Measurements from ENCODE around the gene UCN2.

- TF ChIP-seq, protein P1, sequence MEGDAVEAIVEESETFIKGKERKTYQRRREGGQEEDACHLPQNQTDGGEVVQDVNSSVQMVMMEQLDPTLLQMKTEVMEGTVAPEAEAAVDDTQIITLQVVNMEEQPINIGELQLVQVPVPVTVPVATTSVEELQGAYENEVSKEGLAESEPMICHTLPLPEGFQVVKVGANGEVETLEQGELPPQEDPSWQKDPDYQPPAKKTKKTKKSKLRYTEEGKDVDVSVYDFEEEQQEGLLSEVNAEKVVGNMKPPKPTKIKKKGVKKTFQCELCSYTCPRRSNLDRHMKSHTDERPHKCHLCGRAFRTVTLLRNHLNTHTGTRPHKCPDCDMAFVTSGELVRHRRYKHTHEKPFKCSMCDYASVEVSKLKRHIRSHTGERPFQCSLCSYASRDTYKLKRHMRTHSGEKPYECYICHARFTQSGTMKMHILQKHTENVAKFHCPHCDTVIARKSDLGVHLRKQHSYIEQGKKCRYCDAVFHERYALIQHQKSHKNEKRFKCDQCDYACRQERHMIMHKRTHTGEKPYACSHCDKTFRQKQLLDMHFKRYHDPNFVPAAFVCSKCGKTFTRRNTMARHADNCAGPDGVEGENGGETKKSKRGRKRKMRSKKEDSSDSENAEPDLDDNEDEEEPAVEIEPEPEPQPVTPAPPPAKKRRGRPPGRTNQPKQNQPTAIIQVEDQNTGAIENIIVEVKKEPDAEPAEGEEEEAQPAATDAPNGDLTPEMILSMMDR (IDR thresholded peaks at IDR 0.05; ENCODE audit: poor library complexity): no peak
- TF ChIP-seq EZH2 (IDR thresholded peaks at IDR 0.05; ENCODE audit: borderline replicate concordance): no peak
- no peak for TF ChIP-seq EZH2phosphoT487 (IDR thresholded peaks at IDR 0.05; ENCODE audit: low read depth, severe bottlenecking, unreplicated experiment)
Observed at GRCh38 chr3:48536785-48537184, 26.8 kb downstream of the UCN2 start.

Data from hepatocyte (in vitro differentiated cells).